HepG2 (cell line): Measurements from ENCODE around the gene ATP11A. TPM values are rescaled to one million over a fixed set of nuclear protein-coding genes. Genes with fewer than 3 reads are reported as not detected.

ENCODE experiments used
- ATAC-seq: fragments of 200-7000 bp; cut with Tn5 transposase; 3 replicates; pipeline ENCODE4 v1.9.1; 2020; ENCODE audit warnings: mild to moderate bottlenecking, moderate library complexity
- BruUV-seq: library from RNA; stranded (reverse); fragments of 400-500 nt; replicated peaks from 2 replicates; lab custom pipeline; 2021; lab: Mats Ljungman, UMichigan
- CTCF ChIA-PET: fragments of 300-600 bp; formaldehyde crosslinking; extraction: SDS; loops from one replicate; lab custom pipeline; 2021; ENCODE audit warnings: low total read pairs, inconsistent platforms, low intra/inter-chr PET ratio; lab: Yijun Ruan, JAX
- POLR2A ChIA-PET: fragments of 350-600 bp; sonication (Branson Sonifier 250); formaldehyde crosslinking; loops from one replicate; lab custom pipeline; 2020; ENCODE audit warnings: antibody characterized with exemption, inconsistent platforms; lab: Yijun Ruan, JAX
- DNase-seq: peaks from one replicate; pipeline ENCODE4 v3.0.0-alpha.2; 2015; ENCODE audit warnings: low spot score
- FAIRE-seq: peaks from 3 replicates; lab custom pipeline; 2011; peaks lifted over from hg19 to GRCh38; lab: Jason Lieb, UNC
- H2AFZ ChIP-seq: one replicate; pipeline ENCODE4 v1.6.1; 2011; ENCODE audit warnings: low read length, inconsistent platforms
- H3K27ac ChIP-seq: fragments of 300-600 bp; 3 replicates; pipeline ENCODE4 v1.8.0; 2011; ENCODE audit warnings: mixed run types, mild to moderate bottlenecking, mixed read lengths, low read length, inconsistent platforms; ENCODE audit not compliant: insufficient read depth; ENCODE audit errors: extremely low read length
- H3K27me3 ChIP-seq, 2 experiments: fragments of 200-600 bp in 1 of 2; 2 replicates in 1 of 2; 3 replicates in 1 of 2; pipeline versions ENCODE4 v1.6.0 to v1.8.0; 2011; ENCODE audit warnings: low read length in 2 of 2, mild to moderate bottlenecking in 2 of 2, moderate library complexity in 2 of 2, inconsistent platforms in 1 of 2; ENCODE audit not compliant: insufficient read depth in 2 of 2, control insufficient read depth in 1 of 2
- H3K36me3 ChIP-seq, 2 experiments: fragments of 200-600 bp in 1 of 2; replicated peaks in 1 of 2; 2 replicates in 1 of 2; 3 replicates in 1 of 2; pipeline versions ENCODE4 v1.5.1 to v1.8.0; 2011; ENCODE audit warnings: low read length in 2 of 2, inconsistent platforms in 1 of 2; ENCODE audit not compliant: insufficient read depth in 2 of 2, control insufficient read depth in 1 of 2
- H3K4me1 ChIP-seq: 2 replicates; pipeline ENCODE4 v1.5.1; 2012; ENCODE audit warnings: low read length, inconsistent platforms; ENCODE audit not compliant: insufficient read depth
- H3K4me2 ChIP-seq: 2 replicates; pipeline ENCODE4 v1.6.0; 2011; ENCODE audit warnings: low read depth, low read length, inconsistent platforms
- H3K4me3 ChIP-seq, 3 experiments: fragments of 200-600 bp in 1 of 3; sonication (generic), shearing (Covaris generic) in 1 of 3; replicated peaks in 1 of 3; 2 replicates each; pipeline ENCODE4 v1.5.1; 2011 to 2016; ENCODE audit warnings: low read length in 3 of 3, inconsistent platforms in 2 of 3, low read depth in 2 of 3, mild to moderate bottlenecking in 2 of 3, control low read depth in 1 of 3, mixed read lengths in 1 of 3; ENCODE audit not compliant: insufficient read depth in 1 of 3
- H3K79me2 ChIP-seq: one replicate; pipeline ENCODE4 v1.6.1; 2011; ENCODE audit warnings: low read length, inconsistent platforms; ENCODE audit not compliant: insufficient read depth
- H3K9ac ChIP-seq: 2 replicates; pipeline ENCODE4 v1.6.0; 2011; ENCODE audit warnings: mild to moderate bottlenecking, low read depth, low read length, inconsistent platforms; ENCODE audit not compliant: insufficient read depth
- H3K9me3 ChIP-seq: 2 replicates; pipeline ENCODE4 v1.5.1; 2012; ENCODE audit warnings: mild to moderate bottlenecking, low read length
- H4K20me1 ChIP-seq: 2 replicates; pipeline ENCODE4 v1.6.0; 2011; ENCODE audit warnings: inconsistent platforms, mild to moderate bottlenecking, low read length, moderate library complexity; ENCODE audit not compliant: insufficient read depth
- ATF7-NPFF ChIP-seq: sonication (generic); formaldehyde crosslinking; IDR thresholded peaks from 2 replicates; pipeline ENCODE4 v1.8.1; 2023; ENCODE audit warnings: mild to moderate bottlenecking, low read depth, missing genetic modification reagents, moderate library complexity
- CHCHD3 ChIP-seq: sonication (generic); formaldehyde crosslinking; IDR thresholded peaks from 2 replicates; pipeline ENCODE4 v1.8.0; 2022; ENCODE audit warnings: mild to moderate bottlenecking, missing genetic modification reagents, moderate library complexity
- MYC ChIP-seq: sonication (generic); formaldehyde crosslinking; IDR thresholded peaks from 2 replicates; pipeline ENCODE4 v1.9.0; 2021; ENCODE audit warnings: missing genetic modification reagents, borderline replicate concordance
- NCOR1 ChIP-seq: fragments of 200-600 bp; sonication (generic); IDR thresholded peaks from 2 replicates; pipeline ENCODE4 v1.7.0; 2017; ENCODE audit warnings: antibody characterized with exemption, low read length, borderline replicate concordance
- PBX2 ChIP-seq: IDR thresholded peaks from 2 replicates; pipeline ENCODE4 v1.6.1; 2016; ENCODE audit warnings: control low read depth
- ZNF318 ChIP-seq: sonication (generic); formaldehyde crosslinking; IDR thresholded peaks from 2 replicates; pipeline ENCODE4 v1.4.0; 2020; ENCODE audit warnings: mild to moderate bottlenecking, missing genetic modification reagents
- ZNF441 ChIP-seq: sonication (generic); formaldehyde crosslinking; IDR thresholded peaks from 2 replicates; pipeline ENCODE4 v1.7.0; 2021; ENCODE audit warnings: missing genetic modification reagents, borderline replicate concordance
- WGBS: methylation state at CpG from one replicate; pipeline ENCODE4 v1.1.6; 2017; ENCODE audit warnings: low lambda C conversion rate; 5-methylcytosine and 5-hydroxymethylcytosine counted together
- in situ Hi-C: cut with HindIII; loops from 2 replicates; pipeline ENCODE4 v1.10.0; 2017; ENCODE audit warnings: low pct_unique_long_range_greater_than_20kb; ENCODE audit not compliant: extremely low pct_ligation_motif_present
- intact Hi-C: fragments of 100-400 bp; cut with micrococcal nuclease; formaldehyde crosslinking; loops from one replicate; pipeline ENCODE4 v1.10.0; 2022; ENCODE audit not compliant: unreplicated experiment
- polyA plus RNA-seq, 8 experiments: library from polyadenylated mRNA; depleted of rRNA in 3 of 8; stranded (reverse) in 7 of 8; unstranded in 1 of 8; fragments of >200 nt; fragmentation: Illumina TruSeq in 4 of 8; extraction: Trizol in 4 of 8; gene quantifications; 2 replicates each; pipeline versions ENCODE4 v1.2.1 to v1.2.3, GENCODE V29; 2011 to 2016; ENCODE audit warnings: low read depth in 4 of 8, missing spikeins in 1 of 8, mixed read lengths in 1 of 8; ENCODE audit not compliant: insufficient read depth in 1 of 8
- total RNA-seq, 5 experiments: library from RNA; depleted of rRNA; stranded (reverse); fragments of >200 nt; fragmentation: Illumina TruSeq; extraction: Trizol; gene quantifications; 2 replicates each; pipeline ENCODE4 v1.2.3, GENCODE V29; 2016; ENCODE audit warnings: low read depth in 1 of 5

ATP11A gene
- total and polyA plus RNA-seq, 2 of the 13 experiments (the other 11 are each of a cell fraction or from before 2014, with no cell fraction given) = 18.4 to 20.1 TPM

- POLR2A ChIA-PET = no interaction called here
- CTCF ChIA-PET = no interaction called here
- FAIRE-seq (no peak), DNase-seq (no peak), ATAC-seq (no peak)
- no peak overlapping the region for H2AFZ ChIP-seq
- no peak overlapping the region for H3K4me2 ChIP-seq
- in situ Hi-C loops = no loop called here
- H4K20me1 ChIP-seq = peaks cover 76% of the 10 kb centered on the region
- H3K9me3 ChIP-seq = no peaks in the 10 kb centered on the region
- peaks cover 10 to 25% of the 10 kb centered on the region in 2 experiments for H3K36me3 ChIP-seq
- H3K9ac ChIP-seq = no peak overlapping the region
- no peaks in the 10 kb centered on the region for H3K27me3 ChIP-seq
- intact Hi-C loops = no loop called here
- no peak for TF ChIP-seq NCOR1
- no peak for TF ChIP-seq ATF7-NPFF (CRISPR knock-in tag)
- WGBS = 96% methylated on average over 17 of the region's 17 CpGs
- peaks cover 97% of the 10 kb centered on the region for H3K79me2 ChIP-seq
- H3K4me3 ChIP-seq = no peak overlapping the region
- H3K27ac ChIP-seq = no peak overlapping the region
- no TSS peak for BruUV-seq
- H3K4me1 ChIP-seq = peaks cover 26% of the 10 kb centered on the region
These were observed 15.4 kb downstream of the ATP11A start for GRCh38 chr13:112705286-112705685.

GRCh38 chr13:112706171-112706570 is 16.3 kb downstream of the ATP11A start:
- ChIA-PET CTCF (no interaction called here), POLR2A (no interaction called here)
- H2AFZ ChIP-seq = no peak overlapping the region
- H3K27ac ChIP-seq = no peak overlapping the region
- H3K9ac ChIP-seq = no peak overlapping the region
- FAIRE-seq (no peak), ATAC-seq (no peak), DNase-seq (no peak)
- H3K4me2 ChIP-seq = no peak overlapping the region
- no peak overlapping the region for H3K4me3 ChIP-seq
- H3K27me3 ChIP-seq = no peaks in the 10 kb centered on the region
- intact Hi-C loops = no loop called here
- peaks cover 24% of the 10 kb centered on the region for H3K4me1 ChIP-seq
- no peaks in the 10 kb centered on the region for H3K9me3 ChIP-seq
- in situ Hi-C loops = no loop called here
- peaks cover 96% of the 10 kb centered on the region for H3K79me2 ChIP-seq
- peaks cover 73% of the 10 kb centered on the region for H4K20me1 ChIP-seq
- 98% methylated on average over 4 of the region's 4 CpGs for WGBS
- peaks cover 8 to 19% of the 10 kb centered on the region in 2 experiments for H3K36me3 ChIP-seq
- no TSS peak for BruUV-seq
- TF ChIP-seq MYC (CRISPR knock-in tag) = no peak
- TF ChIP-seq ZNF441 (CRISPR knock-in tag) = no peak
- no peak for TF ChIP-seq CHCHD3
- no peak for TF ChIP-seq PBX2 (CRISPR knock-in tag)
- no peak for TF ChIP-seq ZNF318
